Osteoblast (primary cell): ENCODE data around the gene ILF2. TPM values are rescaled to one million over a fixed set of nuclear protein-coding genes. Genes with fewer than 3 reads are reported as not detected.

Experiments
- DNase-seq: peaks from one replicate; pipeline ENCODE4 v3.0.0; 2011; ENCODE audit warnings: low spot score, mixed read lengths; ENCODE audit not compliant: insufficient read length; ENCODE audit errors: missing footprints
- H2AFZ ChIP-seq: 2 replicates; pipeline ENCODE4 v1.6.0; 2011; ENCODE audit warnings: mild to moderate bottlenecking, low read length
- H3K27ac ChIP-seq: 2 replicates; pipeline ENCODE4 v1.5.1; 2011; ENCODE audit warnings: mild to moderate bottlenecking, low read depth, low read length, moderate library complexity
- H3K27me3 ChIP-seq: 2 replicates; pipeline ENCODE4 v1.6.0; 2012; ENCODE audit warnings: mild to moderate bottlenecking, control low read depth, inconsistent platforms, low read length, moderate library complexity; ENCODE audit not compliant: insufficient read depth
- H3K36me3 ChIP-seq: 2 replicates; pipeline ENCODE4 v1.5.1; 2011; ENCODE audit warnings: mild to moderate bottlenecking, low read length, control low read depth, moderate library complexity; ENCODE audit not compliant: insufficient read depth
- H3K4me1 ChIP-seq: 2 replicates; pipeline ENCODE4 v1.5.1; 2011; ENCODE audit warnings: mild to moderate bottlenecking, low read length, control low read depth, moderate library complexity; ENCODE audit not compliant: insufficient read depth
- H3K4me2 ChIP-seq: 2 replicates; pipeline ENCODE4 v1.6.0; 2011; ENCODE audit warnings: mild to moderate bottlenecking, low read length; ENCODE audit not compliant: insufficient read depth
- H3K4me3 ChIP-seq: fragments of 200-600 bp; sonication (generic); 3 replicates; pipeline ENCODE4 v1.5.1; 2012; ENCODE audit warnings: mild to moderate bottlenecking, low read length, inconsistent platforms; ENCODE audit not compliant: insufficient read depth
- H3K79me2 ChIP-seq: 2 replicates; pipeline ENCODE4 v1.6.0; 2012; ENCODE audit warnings: mild to moderate bottlenecking, low read length, control low read depth, inconsistent platforms; ENCODE audit not compliant: insufficient read depth
- H3K9me3 ChIP-seq: 2 replicates; pipeline ENCODE4 v1.5.1; 2011; ENCODE audit warnings: low read depth, low read length, control low read depth
- H4K20me1 ChIP-seq: 2 replicates; pipeline ENCODE4 v1.6.0; 2012; ENCODE audit warnings: mild to moderate bottlenecking, low read length, control low read depth; ENCODE audit not compliant: insufficient read depth
- total RNA-seq: library from RNA; depleted of rRNA; stranded (reverse); fragments of >200 nt; gene quantifications from 2 replicates; pipeline ENCODE4 v1.2.3, GENCODE V29; 2012
- TF ChIP-seq, protein P1 (sequence below): IDR thresholded peaks from 2 replicates; pipeline ENCODE4 v1.5.1; 2011; ENCODE audit warnings: mild to moderate bottlenecking, low read depth, low read length, moderate library complexity; ENCODE audit errors: extremely low read depth

Gene ILF2
- total RNA-seq, 1 donor, result 130 TPM

GRCh38 chr1:153617663-153618062 is 53.1 kb downstream of the ILF2 start:
- H2AFZ ChIP-seq, result no peak overlapping the region
- TF ChIP-seq, protein P1, sequence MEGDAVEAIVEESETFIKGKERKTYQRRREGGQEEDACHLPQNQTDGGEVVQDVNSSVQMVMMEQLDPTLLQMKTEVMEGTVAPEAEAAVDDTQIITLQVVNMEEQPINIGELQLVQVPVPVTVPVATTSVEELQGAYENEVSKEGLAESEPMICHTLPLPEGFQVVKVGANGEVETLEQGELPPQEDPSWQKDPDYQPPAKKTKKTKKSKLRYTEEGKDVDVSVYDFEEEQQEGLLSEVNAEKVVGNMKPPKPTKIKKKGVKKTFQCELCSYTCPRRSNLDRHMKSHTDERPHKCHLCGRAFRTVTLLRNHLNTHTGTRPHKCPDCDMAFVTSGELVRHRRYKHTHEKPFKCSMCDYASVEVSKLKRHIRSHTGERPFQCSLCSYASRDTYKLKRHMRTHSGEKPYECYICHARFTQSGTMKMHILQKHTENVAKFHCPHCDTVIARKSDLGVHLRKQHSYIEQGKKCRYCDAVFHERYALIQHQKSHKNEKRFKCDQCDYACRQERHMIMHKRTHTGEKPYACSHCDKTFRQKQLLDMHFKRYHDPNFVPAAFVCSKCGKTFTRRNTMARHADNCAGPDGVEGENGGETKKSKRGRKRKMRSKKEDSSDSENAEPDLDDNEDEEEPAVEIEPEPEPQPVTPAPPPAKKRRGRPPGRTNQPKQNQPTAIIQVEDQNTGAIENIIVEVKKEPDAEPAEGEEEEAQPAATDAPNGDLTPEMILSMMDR, result no peak
- H4K20me1 ChIP-seq, result peaks cover 2% of the 10 kb centered on the region
- DNase-seq, result no peak
- H3K27ac ChIP-seq, result no peak overlapping the region
- peaks cover 44% of the 10 kb centered on the region for H3K36me3 ChIP-seq
- peaks cover 12% of the 10 kb centered on the region for H3K79me2 ChIP-seq
- no peaks in the 10 kb centered on the region for H3K27me3 ChIP-seq
- H3K4me1 ChIP-seq, result peaks cover 12% of the 10 kb centered on the region
- H3K4me3 ChIP-seq, result no peak overlapping the region
- H3K9me3 ChIP-seq, result no peaks in the 10 kb centered on the region
- no peak overlapping the region for H3K4me2 ChIP-seq

GRCh38 chr1:153616917-153617311 is 53.9 kb downstream of the ILF2 start:
- no peak overlapping the region for H3K4me2 ChIP-seq
- H3K27me3 ChIP-seq, result no peaks in the 10 kb centered on the region
- H3K79me2 ChIP-seq, result peaks cover 16% of the 10 kb centered on the region
- peaks cover 3% of the 10 kb centered on the region for H4K20me1 ChIP-seq
- H3K4me3 ChIP-seq, result no peak overlapping the region
- no peaks in the 10 kb centered on the region for H3K9me3 ChIP-seq
- H2AFZ ChIP-seq, result no peak overlapping the region
- H3K36me3 ChIP-seq, result peaks cover 36% of the 10 kb centered on the region
- no peak for DNase-seq
- TF ChIP-seq, protein P1, result no peak
- peaks cover 12% of the 10 kb centered on the region for H3K4me1 ChIP-seq
- H3K27ac ChIP-seq, result no peak overlapping the region

GRCh38 chr1:153616144-153616916 is 54.5 kb downstream of the ILF2 start, which contains the start of gene S100A14:
Gene S100A14 (minus strand): TSS chr1:153616325. CDS start chr1:153615858, 467 bp downstream.
- Histone ChIP-seq H4K20me1 (peaks cover 9% of the 10 kb centered on the region), H3K27ac (no peak within 1 kb of the TSS), H3K4me3 (no peak within 1 kb of the TSS), H3K4me2 (no peak within 1 kb of the TSS), H3K79me2 (peaks cover 22% of the 10 kb centered on the region), H3K27me3 (no peaks in the 10 kb centered on the region), H3K9me3 (no peaks in the 10 kb centered on the region), H3K4me1 (peaks cover 16% of the 10 kb centered on the region), H2AFZ (no peak within 1 kb of the TSS), H3K36me3 (peaks cover 31% of the 10 kb centered on the region)
- DNase-seq, result no peak
- TF ChIP-seq, protein P1, result no peak

- H3K27me3 ChIP-seq, result no peaks in the 10 kb centered on the region
- H3K4me2 ChIP-seq, result no peak overlapping the region
- H3K4me1 ChIP-seq, result peaks cover 24% of the 10 kb centered on the region
- H4K20me1 ChIP-seq, result peaks cover 14% of the 10 kb centered on the region
- peaks cover 24% of the 10 kb centered on the region for H3K36me3 ChIP-seq
- H3K27ac ChIP-seq, result no peak overlapping the region
- DNase-seq, result no peak
- no peak overlapping the region for H2AFZ ChIP-seq
- no peak overlapping the region for H3K4me3 ChIP-seq
- peaks cover 30% of the 10 kb centered on the region for H3K79me2 ChIP-seq
- H3K9me3 ChIP-seq, result no peaks in the 10 kb centered on the region
- TF ChIP-seq, protein P1, result no peak
Observed at GRCh38 chr1:153615406-153615805, 55.4 kb downstream of the ILF2 start.
